Ishikawa (cell line): ENCODE results near the gene MATN1.

ENCODE experiments used
- CEBPB ChIP-seq: IDR thresholded peaks from 2 replicates; pipeline ENCODE4 v1.6.1; 2012
- CREB1 ChIP-seq: IDR thresholded peaks from 2 replicates; pipeline ENCODE4 v1.6.1; 2012; ENCODE audit warnings: low read depth
- EGR1 ChIP-seq: IDR thresholded peaks from 2 replicates; pipeline ENCODE4 v1.6.1; 2012
- EP300 ChIP-seq: IDR thresholded peaks from 2 replicates; pipeline ENCODE4 v1.6.1; 2012; ENCODE audit warnings: borderline replicate concordance
- FOXM1 ChIP-seq: IDR thresholded peaks from 2 replicates; pipeline ENCODE4 v1.6.1; 2012; ENCODE audit warnings: low read depth, borderline replicate concordance
- NFIC ChIP-seq: IDR thresholded peaks from 2 replicates; pipeline ENCODE4 v1.6.1; 2012
- RAD21 ChIP-seq: IDR thresholded peaks from 2 replicates; pipeline ENCODE4 v1.6.1; 2012; ENCODE audit warnings: low read depth
- TAF1 ChIP-seq: IDR thresholded peaks from 2 replicates; pipeline ENCODE4 v1.6.1; 2012; ENCODE audit warnings: low read depth, mild to moderate bottlenecking
- TCF12 ChIP-seq: IDR thresholded peaks from 2 replicates; pipeline ENCODE4 v1.6.1; 2012; ENCODE audit warnings: low read depth
- TEAD4 ChIP-seq: IDR thresholded peaks from 2 replicates; pipeline ENCODE4 v1.6.1; 2012
- USF1 ChIP-seq: IDR thresholded peaks from 2 replicates; pipeline ENCODE4 v1.6.1; 2012
- YY1 ChIP-seq: IDR thresholded peaks from 2 replicates; pipeline ENCODE4 v1.6.1; 2012; ENCODE audit warnings: low read depth
- ZBTB7A ChIP-seq: IDR thresholded peaks from 2 replicates; pipeline ENCODE4 v1.6.1; 2012; ENCODE audit warnings: low read depth
- TF ChIP-seq, protein P1 (sequence below): IDR thresholded peaks from 2 replicates; pipeline ENCODE4 v1.6.1; 2012; ENCODE audit warnings: low read depth, mild to moderate bottlenecking
- TF ChIP-seq, protein P2 (sequence below): IDR thresholded peaks from 2 replicates; pipeline ENCODE4 v1.6.1; 2012

Gene MATN1

GRCh38 chr1:30731109-30731805 is 7.9 kb upstream of the MATN1 start:
- TF ChIP-seq TCF12 (no peak), YY1 (no peak)
- TF ChIP-seq, protein P1, sequence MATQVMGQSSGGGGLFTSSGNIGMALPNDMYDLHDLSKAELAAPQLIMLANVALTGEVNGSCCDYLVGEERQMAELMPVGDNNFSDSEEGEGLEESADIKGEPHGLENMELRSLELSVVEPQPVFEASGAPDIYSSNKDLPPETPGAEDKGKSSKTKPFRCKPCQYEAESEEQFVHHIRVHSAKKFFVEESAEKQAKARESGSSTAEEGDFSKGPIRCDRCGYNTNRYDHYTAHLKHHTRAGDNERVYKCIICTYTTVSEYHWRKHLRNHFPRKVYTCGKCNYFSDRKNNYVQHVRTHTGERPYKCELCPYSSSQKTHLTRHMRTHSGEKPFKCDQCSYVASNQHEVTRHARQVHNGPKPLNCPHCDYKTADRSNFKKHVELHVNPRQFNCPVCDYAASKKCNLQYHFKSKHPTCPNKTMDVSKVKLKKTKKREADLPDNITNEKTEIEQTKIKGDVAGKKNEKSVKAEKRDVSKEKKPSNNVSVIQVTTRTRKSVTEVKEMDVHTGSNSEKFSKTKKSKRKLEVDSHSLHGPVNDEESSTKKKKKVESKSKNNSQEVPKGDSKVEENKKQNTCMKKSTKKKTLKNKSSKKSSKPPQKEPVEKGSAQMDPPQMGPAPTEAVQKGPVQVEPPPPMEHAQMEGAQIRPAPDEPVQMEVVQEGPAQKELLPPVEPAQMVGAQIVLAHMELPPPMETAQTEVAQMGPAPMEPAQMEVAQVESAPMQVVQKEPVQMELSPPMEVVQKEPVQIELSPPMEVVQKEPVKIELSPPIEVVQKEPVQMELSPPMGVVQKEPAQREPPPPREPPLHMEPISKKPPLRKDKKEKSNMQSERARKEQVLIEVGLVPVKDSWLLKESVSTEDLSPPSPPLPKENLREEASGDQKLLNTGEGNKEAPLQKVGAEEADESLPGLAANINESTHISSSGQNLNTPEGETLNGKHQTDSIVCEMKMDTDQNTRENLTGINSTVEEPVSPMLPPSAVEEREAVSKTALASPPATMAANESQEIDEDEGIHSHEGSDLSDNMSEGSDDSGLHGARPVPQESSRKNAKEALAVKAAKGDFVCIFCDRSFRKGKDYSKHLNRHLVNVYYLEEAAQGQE: no peak

GRCh38 chr1:30730346-30731108 is 7.1 kb upstream of the MATN1 start:
- no peak for TF ChIP-seq ZBTB7A

- TF ChIP-seq, protein P1: no peak
- TF ChIP-seq TEAD4: no peak
- no peak for TF ChIP-seq NFIC
- TF ChIP-seq RAD21: no peak
- no peak for TF ChIP-seq TAF1
- TF ChIP-seq, protein P2, sequence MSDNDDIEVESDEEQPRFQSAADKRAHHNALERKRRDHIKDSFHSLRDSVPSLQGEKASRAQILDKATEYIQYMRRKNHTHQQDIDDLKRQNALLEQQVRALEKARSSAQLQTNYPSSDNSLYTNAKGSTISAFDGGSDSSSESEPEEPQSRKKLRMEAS: no peak
- TF ChIP-seq CREB1: no peak
- no peak for TF ChIP-seq EGR1
- TF ChIP-seq USF1: no peak
- TF ChIP-seq ZBTB7A: no peak
- TF ChIP-seq FOXM1: no peak
- no peak for TF ChIP-seq TCF12
- TF ChIP-seq EP300: no peak
- TF ChIP-seq YY1: no peak
Observed at GRCh38 chr1:30729901-30730300, 6.5 kb upstream of the MATN1 start.

DNA sequence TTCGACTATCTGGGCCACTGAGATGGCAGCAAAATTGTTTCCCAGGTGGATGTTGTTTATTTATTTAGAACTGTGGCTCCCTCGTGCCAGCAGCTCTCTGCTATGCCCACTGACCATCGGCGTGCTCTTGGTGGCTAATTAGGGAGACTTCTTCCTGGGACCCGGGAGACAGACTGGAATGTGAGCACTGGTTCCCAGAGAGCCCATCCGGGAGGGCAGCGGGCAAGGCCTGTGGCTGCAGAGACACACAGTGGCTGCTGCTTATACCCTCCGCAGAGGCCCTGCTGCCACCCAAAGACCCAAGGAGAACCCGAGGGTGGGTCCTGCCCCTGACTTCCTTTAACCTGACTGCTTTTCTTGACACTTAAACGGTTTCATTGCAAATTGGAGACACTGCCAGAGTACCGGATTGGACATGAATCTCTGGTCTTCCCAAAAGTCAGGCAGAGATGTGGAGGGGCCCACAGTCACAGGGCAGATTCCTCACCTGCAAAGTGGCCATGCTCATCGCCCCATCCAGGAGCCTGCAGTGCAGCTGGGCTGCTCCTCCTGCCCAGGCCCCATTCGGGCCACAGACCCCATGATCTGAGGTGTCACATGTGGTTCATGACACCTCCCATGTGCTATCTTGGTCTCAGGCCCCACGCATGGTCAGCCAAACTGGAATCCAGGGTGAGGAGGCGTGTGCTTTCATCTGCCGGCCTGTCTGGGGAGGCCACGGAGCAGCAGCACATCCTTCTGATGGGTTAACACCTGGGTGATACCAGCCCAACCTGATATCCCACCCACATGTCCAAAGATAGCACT is 5.7 kb upstream of the MATN1 start:
- TF ChIP-seq CREB1 (no peak), TEAD4 (no peak), TAF1 (no peak), EGR1 (no peak), RAD21 (no peak), FOXM1 (no peak), NFIC (no peak), TCF12 (no peak), CEBPB (no peak), USF1 (no peak), YY1 (no peak), ZBTB7A (no peak), EP300 (no peak)
- TF ChIP-seq, protein P2: no peak
- TF ChIP-seq, protein P1: no peak
